HG03025 (cell line): Measurements from ENCODE around the gene ZNF214.

ENCODE experiments used
- ATAC-seq: cut with Tn5 transposase; IDR thresholded peaks from one replicate; pipeline ENCODE4 v1.9.1; 2021; ENCODE audit warnings: mild to moderate bottlenecking, moderate library complexity; ENCODE audit not compliant: unreplicated experiment, low FRiP score

The ZNF214 gene

GRCh38 chr11:7020183-7020917, at the start of gene ZNF214, which contains the start of gene NLRP14:
TSS of gene ZNF214 (minus strand) at chr11:7020346. CDS start at chr11:7002835, 17,511 bp downstream.
TSS of gene NLRP14 (plus strand) at chr11:7020479. CDS start at chr11:7038587, 18,108 bp downstream.
- no peak for ATAC-seq

- no peak for ATAC-seq
Observed at GRCh38 chr11:7062534-7062933, 42.4 kb upstream of the ZNF214 start.

GRCh38 chr11:7060868-7061267, 40.7 kb upstream of the ZNF214 start:
- no peak for ATAC-seq

DNA sequence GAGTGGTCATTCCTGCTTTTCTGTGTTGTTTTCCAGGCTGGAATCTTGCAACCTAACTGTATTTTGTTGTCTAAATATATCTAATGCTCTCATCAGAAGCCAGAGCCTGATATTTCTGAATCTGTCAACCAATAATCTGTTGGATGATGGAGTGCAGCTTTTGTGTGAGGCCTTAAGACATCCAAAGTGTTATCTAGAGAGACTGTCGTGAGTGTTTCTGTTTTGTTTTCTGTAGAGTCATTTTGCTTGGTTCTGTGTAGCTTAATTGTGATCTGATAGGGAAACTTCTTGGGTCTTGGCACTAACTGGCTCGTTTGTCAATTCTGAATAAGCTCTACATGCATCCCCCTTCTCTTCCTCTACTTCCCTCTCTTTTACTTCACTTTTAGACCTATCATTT, 37.5 kb upstream of the ZNF214 start:
- no peak for ATAC-seq

- no peak for ATAC-seq
Observed at GRCh38 chr11:7056828-7057513, 36.8 kb upstream of the ZNF214 start.

DNA sequence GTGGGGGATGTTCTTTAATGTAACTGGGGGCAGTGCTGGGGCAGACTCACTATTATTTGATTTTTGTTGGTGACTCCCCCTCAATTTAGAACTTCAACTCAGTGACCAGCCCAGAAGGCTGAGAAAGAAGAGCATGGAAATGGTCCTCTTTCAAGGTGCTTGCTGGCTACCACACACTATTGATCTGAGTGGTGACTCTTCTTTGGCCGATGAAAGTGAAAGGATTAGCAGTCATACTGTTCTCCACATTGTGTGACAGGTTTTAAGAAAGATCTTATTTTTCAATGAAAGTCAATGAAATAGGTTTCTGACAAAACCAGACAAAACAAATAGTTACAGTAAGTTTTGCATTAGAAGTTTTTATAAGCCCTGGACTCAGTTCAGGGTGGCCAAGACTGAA, 30.0 kb upstream of the ZNF214 start:
- peak; percentile 91 for ATAC-seq

GRCh38 chr11:7046474-7047175, 26.5 kb upstream of the ZNF214 start:
- ATAC-seq: no peak

DNA sequence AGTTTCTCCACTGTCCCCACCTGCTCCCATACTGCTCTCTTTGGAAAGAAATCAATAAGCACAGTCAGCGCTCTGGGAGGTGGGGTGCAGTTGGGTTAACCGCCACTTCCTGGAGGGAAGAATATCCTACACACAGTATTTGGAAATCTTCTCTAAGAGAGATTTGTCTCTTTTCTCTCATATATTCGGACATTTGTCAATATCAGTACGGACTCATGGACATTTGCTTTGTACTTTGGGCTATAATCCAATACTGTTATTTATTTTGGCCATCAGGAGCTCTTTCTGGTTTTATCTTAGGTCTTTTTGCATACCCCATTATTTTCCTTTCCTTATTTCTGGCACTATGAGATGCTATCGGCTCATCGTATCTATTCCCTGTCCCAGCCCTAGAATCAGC, 13.9 kb upstream of the ZNF214 start:
- ATAC-seq: no peak

GRCh38 chr11:7032692-7033091, 12.5 kb upstream of the ZNF214 start:
- no peak for ATAC-seq

- no peak for ATAC-seq
Observed at GRCh38 chr11:7031471-7031871, 11.3 kb upstream of the ZNF214 start.

- no peak for ATAC-seq
Observed at GRCh38 chr11:7030836-7031235, 10.7 kb upstream of the ZNF214 start.

DNA sequence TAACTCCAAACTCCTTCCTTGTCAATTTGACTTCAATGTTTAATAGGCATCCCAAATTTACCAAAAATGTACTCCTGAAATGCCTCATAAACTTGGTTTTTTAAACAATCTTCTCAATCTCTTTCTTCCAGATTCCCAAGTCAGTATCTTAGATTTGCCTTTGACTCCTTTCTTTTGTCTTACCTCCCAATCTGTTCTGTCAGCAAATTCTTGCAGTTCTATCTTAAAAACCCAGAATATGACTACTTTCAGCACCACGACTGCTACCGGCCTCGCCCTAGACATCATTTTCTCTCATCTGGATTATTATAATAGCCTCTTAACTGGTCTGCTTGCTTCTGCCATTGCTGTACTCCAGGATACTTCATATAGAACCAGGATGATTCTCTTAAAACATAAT, 8.0 kb upstream of the ZNF214 start:
- ATAC-seq: no peak

DNA sequence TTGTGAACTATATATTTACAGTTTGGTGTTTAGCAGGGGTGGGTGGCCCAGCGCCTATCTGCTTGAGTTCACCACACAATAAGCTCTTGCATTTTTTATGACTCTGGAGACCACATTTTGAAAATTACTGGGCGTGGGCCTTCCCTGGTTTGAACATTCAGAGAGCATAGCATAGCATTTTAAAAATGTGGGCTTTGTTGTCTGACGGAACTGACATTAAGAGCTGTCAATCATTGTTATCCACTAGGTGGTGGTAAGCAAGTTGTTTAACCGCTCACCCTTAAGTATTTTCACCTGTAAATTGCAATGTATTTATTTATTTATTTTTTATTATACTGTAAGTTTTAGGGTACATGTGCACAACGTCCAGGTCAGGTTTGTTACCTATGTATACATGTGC, 1.2 kb upstream of the ZNF214 start:
- ATAC-seq: no peak

GRCh38 chr11:7019500-7020182, 505 bp downstream of the ZNF214 start:
- ATAC-seq: no peak

DNA sequence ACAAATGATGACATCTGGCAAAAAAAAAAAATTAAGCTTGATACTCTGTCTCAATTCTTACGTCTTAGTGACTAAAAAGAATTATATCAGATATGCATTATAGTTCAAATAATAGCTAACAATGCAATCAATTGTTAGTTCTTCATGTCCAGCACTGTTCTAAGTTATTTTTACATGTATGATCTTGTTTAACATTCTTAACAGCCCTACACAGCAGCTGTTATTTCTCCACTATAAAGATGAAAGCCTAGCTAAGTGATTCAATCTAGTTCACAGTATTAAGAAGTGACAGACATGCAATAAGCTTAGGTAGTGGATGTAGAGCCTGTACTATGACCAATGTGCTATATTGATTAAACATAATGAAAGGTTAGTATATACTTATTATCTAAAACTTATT, 4.1 kb downstream of the ZNF214 start:
- no peak for ATAC-seq

GRCh38 chr11:7014118-7014517, 6.0 kb downstream of the ZNF214 start:
- no peak for ATAC-seq

- peak; percentile 75 for ATAC-seq
Observed at GRCh38 chr11:7004482-7004881, 15.7 kb downstream of the ZNF214 start.

DNA sequence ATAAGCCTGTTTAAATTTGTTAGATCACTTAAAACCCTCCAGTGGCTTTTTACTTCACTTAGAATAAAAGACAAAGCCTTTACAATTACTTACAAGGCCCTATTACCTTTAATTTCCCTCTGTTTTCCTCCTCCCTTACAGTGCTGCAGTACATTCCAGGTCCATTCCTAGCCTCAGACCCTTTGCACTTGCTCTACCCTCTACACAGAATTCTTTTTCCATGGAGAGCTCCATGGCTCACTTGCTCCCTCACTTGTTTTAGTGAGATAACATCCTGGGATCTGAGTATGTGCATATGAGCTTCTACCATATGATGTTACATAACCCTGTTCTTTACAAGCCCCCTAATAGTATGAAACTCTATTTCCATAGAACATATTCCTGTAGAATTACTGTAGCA, 24.4 kb downstream of the ZNF214 start:
- ATAC-seq: no peak

- no peak for ATAC-seq
Observed at GRCh38 chr11:6992457-6993417, 27.4 kb downstream of the ZNF214 start.

GRCh38 chr11:6992026-6992425, 28.1 kb downstream of the ZNF214 start:
- no peak for ATAC-seq
